ENCODE results near the gene SLC34A3. TPM values are rescaled to one million over a fixed set of nuclear protein-coding genes. Genes with fewer than 3 reads are reported as not detected.

The SLC34A3 gene
- total RNA-seq, 1 experiment from 2014 or later: not detected

GRCh38 chr9:137211532-137211931 lies 19.2 kb upstream of the SLC34A3 start:
- BruUV-seq (replicated peaks): no TSS peak

GRCh38 chr9:137212520-137212919 lies 18.2 kb upstream of the SLC34A3 start:
- BruUV-seq (replicated peaks): no TSS peak
- Histone ChIP-seq H3K27me3 (replicated peaks; ENCODE audit: insufficient read depth, low read depth, low read length, poor library complexity) (no peaks in the 10 kb centered on the region), H3K36me3 (ENCODE audit: insufficient read depth, low read length, poor library complexity, severe bottlenecking) (peaks cover 5% of the 10 kb centered on the region), H3K27ac (ENCODE audit: low read depth, low read length, poor library complexity, severe bottlenecking) (no peak overlapping the region), H3K4me1 (ENCODE audit: insufficient read depth, low read length, poor library complexity, severe bottlenecking) (no peaks in the 10 kb centered on the region), H3K4me3 (ENCODE audit: low read depth, low read length, poor library complexity, severe bottlenecking) (no peak overlapping the region), H3K9me3 (ENCODE audit: low read depth, low read length, poor library complexity, severe bottlenecking) (no peaks in the 10 kb centered on the region)
- ChIA-PET POLR2A (ENCODE audit: low non-redundant PET) (interaction anchor here (0.6 kb wide), 1 partner anchor 10 kb away, joined by 8 read pairs; no protein-coding TSS in a partner anchor), CTCF (interaction anchor here (0.8 kb wide), 1 partner anchor 12 kb away, joined by 4 read pairs; no protein-coding TSS in a partner anchor)
- intact Hi-C loops (cut with micrococcal nuclease; ENCODE audit: unreplicated experiment): no loop called here
- no peak for DNase-seq (ENCODE audit: low spot score)
- TF ChIP-seq EZH2 (IDR thresholded peaks at IDR 0.05; ENCODE audit: borderline replicate concordance, low read depth, low read length, poor library complexity, severe bottlenecking) (no peak), CTCF (conservative IDR thresholded peaks at IDR 0.05; ENCODE audit: low read depth, low read length) (no peak)

More at GRCh38 chr9:137211532-137211931, 19.2 kb upstream of the SLC34A3 start:
- POLR2A ChIA-PET (ENCODE audit: low non-redundant PET): no interaction called here
- no peak for TF ChIP-seq CTCF (conservative IDR thresholded peaks at IDR 0.05; ENCODE audit: low read depth, low read length)
- no peak for TF ChIP-seq EZH2 (IDR thresholded peaks at IDR 0.05; ENCODE audit: borderline replicate concordance, low read depth, low read length, poor library complexity, severe bottlenecking)
- Histone ChIP-seq H3K27ac (ENCODE audit: low read depth, low read length, poor library complexity, severe bottlenecking) (peak overlapping the region; percentile 10), H3K27me3 (replicated peaks; ENCODE audit: insufficient read depth, low read depth, low read length, poor library complexity) (no peaks in the 10 kb centered on the region), H3K36me3 (ENCODE audit: insufficient read depth, low read length, poor library complexity, severe bottlenecking) (peaks cover 5% of the 10 kb centered on the region), H3K4me1 (ENCODE audit: insufficient read depth, low read length, poor library complexity, severe bottlenecking) (peaks cover 5% of the 10 kb centered on the region), H3K9me3 (ENCODE audit: low read depth, low read length, poor library complexity, severe bottlenecking) (no peaks in the 10 kb centered on the region), H3K4me3 (ENCODE audit: low read depth, low read length, poor library complexity, severe bottlenecking) (no peak overlapping the region)
- DNase-seq (ENCODE audit: low spot score): no peak
- CTCF ChIA-PET: no interaction called here
- intact Hi-C loops (cut with micrococcal nuclease; ENCODE audit: unreplicated experiment): no loop called here

- no TSS peak for BruUV-seq (replicated peaks)
- Histone ChIP-seq H3K4me1 (ENCODE audit: insufficient read depth, low read length, poor library complexity, severe bottlenecking) (no peaks in the 10 kb centered on the region), H3K4me3 (ENCODE audit: low read depth, low read length, poor library complexity, severe bottlenecking) (no peak overlapping the region), H3K36me3 (ENCODE audit: insufficient read depth, low read length, poor library complexity, severe bottlenecking) (peaks cover 5% of the 10 kb centered on the region), H3K27me3 (replicated peaks; ENCODE audit: insufficient read depth, low read depth, low read length, poor library complexity) (no peaks in the 10 kb centered on the region), H3K27ac (ENCODE audit: low read depth, low read length, poor library complexity, severe bottlenecking) (no peak overlapping the region), H3K9me3 (ENCODE audit: low read depth, low read length, poor library complexity, severe bottlenecking) (no peaks in the 10 kb centered on the region)
- intact Hi-C loops (cut with micrococcal nuclease; ENCODE audit: unreplicated experiment): no loop called here
- POLR2A ChIA-PET (ENCODE audit: low non-redundant PET): interaction anchor here (0.6 kb wide), 1 partner anchor 11 kb away, joined by 8 read pairs; no protein-coding TSS in a partner anchor
- TF ChIP-seq EZH2 (IDR thresholded peaks at IDR 0.05; ENCODE audit: borderline replicate concordance, low read depth, low read length, poor library complexity, severe bottlenecking) (no peak), CTCF (conservative IDR thresholded peaks at IDR 0.05; ENCODE audit: low read depth, low read length) (no peak)
- no peak for DNase-seq (ENCODE audit: low spot score)
- CTCF ChIA-PET: interaction anchor here (0.8 kb wide), 1 partner anchor 12 kb away, joined by 4 read pairs; no protein-coding TSS in a partner anchor
These were observed 17.3 kb upstream of the SLC34A3 start for GRCh38 chr9:137213160-137214060.

Data from A673 (cell line).